Right lobe of liver (tissue), 6 donors: ENCODE measurements around the gene MATN1. TPM values are rescaled to one million over a fixed set of nuclear protein-coding genes. Genes with fewer than 3 reads are reported as not detected.

Source experiments
- ATAC-seq, 4 donors: fragments of 200-7000 bp; cut with Tn5 transposase; one replicate each; pipeline ENCODE4 v1.9.1; 2020; ENCODE audit warnings: mild to moderate bottlenecking in 4 of 4, moderate library complexity in 4 of 4
- DNase-seq, 3 donors: peaks; one replicate each; pipeline ENCODE4 v3.0.0-alpha.2; 2020
- H3K27ac ChIP-seq, 3 donors: fragments of 200-600 bp; one replicate each; pipeline ENCODE4 v1.8.0; 2022
- H3K27me3 ChIP-seq, 2 donors: fragments of 200-600 bp; one replicate each; pipeline ENCODE4 v1.8.0; 2022
- H3K36me3 ChIP-seq, 4 donors: fragments of 200-600 bp; sonication (generic) in 1 of 4; one replicate each; pipeline versions ENCODE4 v1.5.1 to v1.8.0; 2017 to 2022; ENCODE audit warnings: control low read depth in 1 of 4
- H3K4me1 ChIP-seq, 4 donors: fragments of 200-600 bp; sonication (generic) in 1 of 4; one replicate each; pipeline versions ENCODE4 v1.5.1 to v1.8.0; 2017 to 2022; ENCODE audit warnings: control low read depth in 1 of 4
- H3K4me3 ChIP-seq, 3 donors: fragments of 200-600 bp; one replicate each; pipeline ENCODE4 v1.8.0; 2022
- H3K9me3 ChIP-seq, 4 donors: fragments of 200-600 bp; sonication (generic) in 1 of 4; one replicate each; pipeline versions ENCODE4 v1.5.1 to v1.8.0; 2017 to 2022; ENCODE audit warnings: control low read depth in 1 of 4
- POLR2A ChIP-seq: fragments of 450-650 bp; IDR thresholded peaks from one replicate; pipeline ENCODE4 v1.6.1; 2017; ENCODE audit warnings: antibody characterized with exemption, mild to moderate bottlenecking
- WGBS: methylation state at CpG from one replicate; pipeline ENCODE4 v1.1.6; 2018; ENCODE audit warnings: low coverage, low lambda C conversion rate; ENCODE audit not compliant: insufficient coverage; ENCODE audit errors: missing lambda C conversion rate; 5-methylcytosine and 5-hydroxymethylcytosine counted together
- intact Hi-C, 2 donors: fragments of 100-400 bp; cut with DNase I; formaldehyde crosslinking; loops; one replicate each; pipeline versions ENCODE4 v1.11.2 to v1.14.1; 2022
- total RNA-seq, 6 experiments: library from RNA; depleted of rRNA in 2 of 6; stranded (reverse); fragments of >200 nt in 2 of 6; fragmentation: NEBNext Ultra II Directional in 3 of 6; extraction: Animal tissue kit (Norgen Biotek cat#: 25700) in 3 of 6; gene quantifications; one replicate each; pipeline versions ENCODE4 v1.1.0 to v1.2.4, GENCODE V29; 2016 to 2023
- TF ChIP-seq, protein P1 (sequence below), 4 donors: fragments of 200-600 bp in 3 of 4; fragments of 450-650 bp in 1 of 4; IDR thresholded peaks; one replicate each; pipeline versions ENCODE4 v1.5.1 to v1.8.0; 2016 to 2022; ENCODE audit warnings: antibody characterized with exemption in 4 of 4, mild to moderate bottlenecking in 2 of 4
- donor health status: DM: no; HTN: yes; CAD: no.
- donor health status: DM: no; HTN: no; CAD: no.
- donor health status: DM: no; HTN: no; CAD: no.
- donor health status: DM: no; HTN: yes; CAD: no.
- donor health status: DM: no; HTN: yes; CAD: no.

The MATN1 gene
- total RNA-seq, 6 experiments from 2014 or later: not detected

- TF ChIP-seq, protein P1, sequence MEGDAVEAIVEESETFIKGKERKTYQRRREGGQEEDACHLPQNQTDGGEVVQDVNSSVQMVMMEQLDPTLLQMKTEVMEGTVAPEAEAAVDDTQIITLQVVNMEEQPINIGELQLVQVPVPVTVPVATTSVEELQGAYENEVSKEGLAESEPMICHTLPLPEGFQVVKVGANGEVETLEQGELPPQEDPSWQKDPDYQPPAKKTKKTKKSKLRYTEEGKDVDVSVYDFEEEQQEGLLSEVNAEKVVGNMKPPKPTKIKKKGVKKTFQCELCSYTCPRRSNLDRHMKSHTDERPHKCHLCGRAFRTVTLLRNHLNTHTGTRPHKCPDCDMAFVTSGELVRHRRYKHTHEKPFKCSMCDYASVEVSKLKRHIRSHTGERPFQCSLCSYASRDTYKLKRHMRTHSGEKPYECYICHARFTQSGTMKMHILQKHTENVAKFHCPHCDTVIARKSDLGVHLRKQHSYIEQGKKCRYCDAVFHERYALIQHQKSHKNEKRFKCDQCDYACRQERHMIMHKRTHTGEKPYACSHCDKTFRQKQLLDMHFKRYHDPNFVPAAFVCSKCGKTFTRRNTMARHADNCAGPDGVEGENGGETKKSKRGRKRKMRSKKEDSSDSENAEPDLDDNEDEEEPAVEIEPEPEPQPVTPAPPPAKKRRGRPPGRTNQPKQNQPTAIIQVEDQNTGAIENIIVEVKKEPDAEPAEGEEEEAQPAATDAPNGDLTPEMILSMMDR (IDR thresholded peaks at IDR 0.05): no peak
- TF ChIP-seq POLR2A: no peak
- intact Hi-C loops: loop anchor here in 1 of 2 donors (10.0 kb wide), 1 partner anchor 185 kb away; no protein-coding TSS in a partner anchor
- Histone ChIP-seq H3K4me3 (no peak overlapping the region), H3K36me3 (peaks cover 0 to 2% (median 0%) of the 10 kb centered on the region in 4 donors), H3K9me3 (no peaks in the 10 kb centered on the region), H3K27ac (no peak overlapping the region), H3K4me1 (no peaks in the 10 kb centered on the region), H3K27me3 (no peaks in the 10 kb centered on the region)
- 67% methylated on average over 1 of the region's 6 CpGs for WGBS
- no peak for DNase-seq
- ATAC-seq: no peak
These were observed 6.5 kb upstream of the MATN1 start for GRCh38 chr1:30729901-30730300.

GRCh38 chr1:30728832-30729638 lies 5.7 kb upstream of the MATN1 start:
- no peaks in the 10 kb centered on the region for H3K4me1 ChIP-seq
- DNase-seq (no peak), ATAC-seq (no peak)
- intact Hi-C loops: loop anchor here in 1 of 2 donors (10.0 kb wide), 1 partner anchor 186 kb away; no protein-coding TSS in a partner anchor
- no peaks in the 10 kb centered on the region for H3K27me3 ChIP-seq
- 57% methylated on average over 6 of the region's 17 CpGs for WGBS
- no peaks in the 10 kb centered on the region for H3K9me3 ChIP-seq
- peaks cover 0 to 2% (median 0%) of the 10 kb centered on the region in 4 donors for H3K36me3 ChIP-seq
- H3K4me3 ChIP-seq: no peak overlapping the region
- TF ChIP-seq, protein P1 (IDR thresholded peaks at IDR 0.05): no peak
- no peak for TF ChIP-seq POLR2A
- no peak overlapping the region for H3K27ac ChIP-seq

DNA sequence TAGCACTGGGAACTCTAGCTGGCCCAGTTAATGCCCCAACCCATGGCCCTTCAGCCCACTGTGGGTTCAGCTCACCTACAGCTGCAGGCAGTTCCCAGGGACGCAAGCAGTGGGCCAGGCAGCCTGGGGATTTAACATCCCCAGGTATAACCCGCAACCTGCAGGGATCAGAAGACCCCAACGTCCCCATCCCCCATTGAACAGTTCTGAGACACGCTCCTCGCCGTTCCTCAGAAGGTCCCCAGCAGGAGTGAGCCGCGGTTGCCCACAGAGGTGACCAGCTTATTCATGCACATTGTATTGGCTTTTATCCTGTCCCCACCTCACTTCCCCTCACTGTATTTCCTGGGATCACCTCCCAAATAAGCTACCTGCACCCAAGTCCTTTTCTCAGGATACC lies 5.0 kb upstream of the MATN1 start:
- Histone ChIP-seq H3K9me3 (no peaks in the 10 kb centered on the region), H3K36me3 (peaks cover 0 to 2% (median 0%) of the 10 kb centered on the region in 4 donors), H3K27ac (no peak overlapping the region), H3K27me3 (no peaks in the 10 kb centered on the region), H3K4me3 (no peak overlapping the region), H3K4me1 (no peaks in the 10 kb centered on the region)
- 82% methylated on average over 6 of the region's 8 CpGs for WGBS
- no peak for ATAC-seq
- intact Hi-C loops: loop anchor here in 1 of 2 donors (10.0 kb wide), 1 partner anchor 186 kb away; no protein-coding TSS in a partner anchor
- no peak for DNase-seq
- TF ChIP-seq, protein P1 (IDR thresholded peaks at IDR 0.05): no peak
- no peak for TF ChIP-seq POLR2A

- no peak for TF ChIP-seq POLR2A
- TF ChIP-seq, protein P1 (IDR thresholded peaks at IDR 0.05): no peak
- Histone ChIP-seq H3K27ac (no peak overlapping the region), H3K27me3 (no peaks in the 10 kb centered on the region), H3K9me3 (no peaks in the 10 kb centered on the region), H3K4me3 (no peak overlapping the region), H3K36me3 (peaks cover 0 to 2% (median 0%) of the 10 kb centered on the region in 4 donors), H3K4me1 (no peaks in the 10 kb centered on the region)
- DNase-seq: no peak
- intact Hi-C loops: loop anchor here in 1 of 2 donors (10.0 kb wide), 1 partner anchor 187 kb away; no protein-coding TSS in a partner anchor
- WGBS: 100% methylated on average over 2 of the region's 2 CpGs
- ATAC-seq: no peak
These were observed 4.4 kb upstream of the MATN1 start for GRCh38 chr1:30727824-30728223.
